NCI-H526 (cell line): Measurements from ENCODE around the gene MALAT1.

Source experiments
- DNase-seq, 2 experiments: peaks; one replicate each; lab custom pipeline; 2025; lab: John Stamatoyannopoulos, UW

MALAT1 gene

GRCh38 chr11:65479184-65480145 lies 19.4 kb upstream of the MALAT1 start:
- DNase-seq: peak; percentile 78 to 86

DNA sequence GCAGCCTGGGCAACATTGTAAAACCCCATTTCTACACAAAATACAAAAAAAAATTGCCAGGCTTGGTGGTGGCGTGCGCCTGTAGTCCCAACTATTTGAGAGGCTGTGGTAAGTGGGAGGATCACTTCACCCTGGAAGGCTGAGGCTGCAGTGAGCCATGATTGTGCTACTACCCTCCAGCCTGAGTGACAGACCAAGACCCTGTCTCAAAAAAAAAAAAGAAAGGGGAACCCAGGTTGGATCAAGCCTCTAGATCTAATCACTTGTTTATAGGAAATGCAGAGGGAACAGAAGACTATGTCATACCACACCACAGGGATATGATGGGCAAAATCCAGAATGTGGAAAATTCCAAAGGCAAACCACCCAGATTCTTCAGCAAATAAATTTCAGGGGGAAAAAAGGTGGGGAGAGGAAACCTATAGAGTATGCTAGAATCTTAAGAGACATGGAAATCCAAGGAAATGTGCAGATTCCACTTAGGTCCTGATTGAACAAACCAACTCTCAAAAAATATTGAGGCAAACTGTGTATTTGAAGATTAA lies 16.5 kb upstream of the MALAT1 start:
- DNase-seq: no peak

GRCh38 chr11:65485920-65486219 lies 13.0 kb upstream of the MALAT1 start:
- no peak for DNase-seq

DNA sequence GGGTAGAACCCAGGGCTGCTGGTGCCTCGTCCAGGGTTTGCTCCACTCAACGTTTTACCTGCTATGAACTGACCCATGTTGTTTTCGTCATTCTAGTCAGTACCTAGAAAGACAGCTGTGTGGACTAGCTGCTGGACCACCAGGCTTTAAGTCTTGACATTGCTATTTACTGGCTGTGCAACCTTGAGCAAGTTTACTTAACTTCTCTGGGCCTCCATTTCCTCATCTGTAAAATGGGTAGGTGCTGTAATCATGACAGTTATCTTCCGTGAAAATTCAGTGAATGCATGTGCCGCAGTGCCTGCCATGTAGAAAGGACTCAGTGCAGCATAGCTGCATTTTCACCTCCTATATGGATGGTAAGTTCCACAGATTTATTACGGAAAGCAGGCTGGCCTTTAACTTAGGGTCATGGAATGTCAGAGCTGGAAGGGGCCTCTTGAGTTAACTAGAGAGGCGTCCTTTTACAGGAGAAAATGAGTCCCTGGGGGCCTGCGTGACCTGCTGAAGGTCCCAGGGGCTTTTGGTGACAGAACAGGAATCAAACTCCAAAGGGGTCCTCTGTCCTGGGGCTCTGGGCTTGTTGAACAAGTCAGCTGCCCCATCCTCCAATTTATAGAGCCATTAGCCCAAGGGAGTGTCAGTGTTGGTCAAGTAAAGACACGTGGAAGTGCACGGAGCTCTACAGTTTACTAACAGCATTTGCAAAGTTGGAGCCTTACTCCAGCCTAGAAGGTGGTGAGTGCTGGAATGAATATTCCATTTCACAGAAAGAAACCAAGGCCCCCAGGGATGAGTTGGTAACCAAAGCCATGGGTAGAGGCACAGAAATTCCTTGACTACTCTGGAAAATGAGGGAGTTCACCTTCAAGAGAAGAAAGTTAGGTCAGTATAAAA lies 12.0 kb upstream of the MALAT1 start:
- DNase-seq: no peak

- DNase-seq: peak; percentile 99
Observed at GRCh38 chr11:65487467-65488272, 11.2 kb upstream of the MALAT1 start.

- peak in 1 of 2 experiments; percentile 64 for DNase-seq
Observed at GRCh38 chr11:65488273-65489034, 10.4 kb upstream of the MALAT1 start.

DNA sequence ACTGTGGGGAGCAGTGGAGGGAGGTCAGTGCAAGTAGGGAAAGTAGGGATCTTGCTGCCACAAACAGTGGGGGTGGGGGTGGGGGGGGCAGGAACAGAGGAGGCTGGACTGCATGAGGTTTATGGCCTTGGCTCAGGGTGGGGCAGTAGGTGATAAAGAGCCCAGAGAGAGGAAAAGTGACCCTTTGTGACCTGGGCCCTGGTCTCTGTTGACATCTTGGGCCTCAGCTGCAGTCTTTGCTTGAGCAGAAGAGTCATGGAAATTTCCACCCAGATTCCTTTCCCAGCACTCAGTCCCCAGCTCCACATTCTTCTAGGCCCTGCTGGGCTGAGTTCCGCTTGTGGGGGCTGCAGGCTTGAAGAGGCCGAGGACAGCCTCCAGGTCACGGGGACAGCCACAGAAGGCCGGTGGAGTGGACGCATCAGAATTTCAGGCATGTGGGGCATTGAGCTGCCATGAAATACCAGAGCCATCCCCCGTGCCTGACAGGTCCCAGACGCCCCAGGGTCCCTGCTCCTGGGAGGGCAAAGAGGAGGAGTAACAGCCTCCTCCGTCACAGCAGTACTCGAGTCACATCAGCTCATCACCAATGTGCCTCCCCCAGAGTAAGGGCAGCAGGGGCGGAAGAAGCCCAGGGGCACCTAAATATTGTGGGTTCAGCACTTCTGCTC lies 9.7 kb upstream of the MALAT1 start:
- DNase-seq: no peak

DNA sequence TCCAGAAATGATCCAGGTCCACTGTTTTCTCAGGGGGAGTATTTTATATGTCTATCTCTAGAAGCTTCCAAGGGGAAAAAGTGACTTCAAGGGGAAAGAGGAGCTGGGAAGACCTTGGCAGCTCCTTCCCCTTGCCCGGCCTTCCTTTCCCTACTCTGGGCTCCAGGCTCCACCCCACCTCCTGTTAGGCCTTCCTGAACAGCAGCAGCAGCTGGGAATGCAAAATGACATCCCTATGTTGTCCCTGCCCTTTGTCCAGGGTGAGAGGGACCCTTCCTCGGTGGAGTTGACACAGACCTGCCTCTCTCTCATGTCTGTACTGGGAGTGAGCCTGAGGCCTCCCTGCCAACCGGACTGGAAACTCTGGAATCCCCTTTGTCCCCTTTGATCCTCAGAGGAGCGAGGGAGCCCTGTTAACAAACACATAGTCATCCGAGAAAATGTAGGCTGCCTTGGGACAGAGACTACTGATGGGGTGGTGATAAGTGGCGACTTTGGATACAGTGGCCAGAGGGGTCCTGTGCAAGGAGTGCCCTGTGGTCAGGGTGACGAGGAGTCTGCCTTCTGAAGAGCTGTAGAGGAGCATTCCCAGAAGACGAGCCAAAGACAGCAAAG lies 9.0 kb upstream of the MALAT1 start:
- DNase-seq: peak in 1 of 2 experiments; percentile 64

DNA sequence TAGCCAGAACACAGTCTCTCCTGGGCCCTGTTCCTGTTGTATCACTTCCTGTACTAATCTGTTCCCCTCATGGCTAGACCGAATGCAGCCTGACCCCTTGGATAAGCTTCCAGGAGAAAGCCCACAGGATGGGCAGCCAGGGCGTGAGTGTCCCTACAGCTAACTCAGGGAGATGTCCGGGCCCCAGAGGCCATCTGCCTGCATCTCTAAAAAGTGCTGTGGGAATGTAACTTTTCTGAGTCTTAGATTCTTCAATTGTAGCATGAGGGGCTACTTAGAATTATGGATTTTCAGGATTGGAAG lies 7.7 kb upstream of the MALAT1 start:
- DNase-seq: no peak

- peak; percentile 87 to 90 for DNase-seq
Observed at GRCh38 chr11:65491614-65492386, 7.0 kb upstream of the MALAT1 start.

- no peak for DNase-seq
Observed at GRCh38 chr11:65492387-65492636, 6.5 kb upstream of the MALAT1 start.

- DNase-seq: peak in 1 of 2 experiments; percentile 75
Observed at GRCh38 chr11:65492637-65493366, 6.0 kb upstream of the MALAT1 start.

GRCh38 chr11:65493367-65494176 lies 5.3 kb upstream of the MALAT1 start:
- DNase-seq: peak in 1 of 2 experiments; percentile 79

DNA sequence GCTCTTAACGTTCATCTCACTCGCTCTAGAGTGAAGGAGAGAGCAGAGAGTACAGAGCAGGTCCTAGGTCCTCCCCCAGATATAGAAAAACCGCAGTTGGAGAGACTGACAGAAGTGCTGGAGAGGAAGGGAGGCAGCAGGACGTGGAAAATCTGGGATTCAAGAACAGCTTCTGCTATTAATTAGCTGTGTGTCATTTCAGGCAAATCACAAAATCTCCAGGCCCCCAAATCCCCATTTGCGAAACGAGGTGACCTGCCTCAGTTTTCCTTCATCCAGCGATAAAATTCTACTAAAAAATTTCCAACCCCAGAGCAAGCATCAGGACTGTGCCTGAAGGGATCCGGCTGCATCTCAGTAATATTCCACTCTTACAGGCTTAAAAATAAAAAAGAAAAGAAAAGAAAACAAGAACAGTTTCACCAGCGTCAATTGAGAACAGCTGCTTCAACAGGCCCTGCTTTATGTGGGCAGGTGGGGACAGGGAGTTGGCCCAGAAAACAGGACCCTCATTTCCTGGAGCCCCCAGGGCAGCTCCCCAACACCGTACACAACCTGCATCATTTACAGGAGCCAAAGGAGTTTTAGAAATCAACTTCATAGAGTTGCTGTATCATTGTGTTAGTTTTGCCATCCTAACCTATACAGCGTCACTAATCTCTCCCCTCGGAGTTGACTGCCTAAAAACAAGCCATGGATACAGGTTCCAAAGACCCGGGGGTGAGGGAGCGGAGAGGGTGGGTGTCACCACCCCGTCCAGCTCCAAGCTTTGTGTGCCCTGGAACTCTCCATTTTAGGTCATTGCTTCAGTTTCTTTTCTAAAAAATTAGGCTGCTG lies 2.3 kb upstream of the MALAT1 start:
- DNase-seq: peak; percentile 44 to 79

GRCh38 chr11:65497141-65498041 lies 1.5 kb upstream of the MALAT1 start:
- DNase-seq: peak; percentile 99 to 100
